ENCODE results near the gene ULK4. TPM values are rescaled to one million over a fixed set of nuclear protein-coding genes. Genes with fewer than 3 reads are reported as not detected.

The ULK4 gene
- total and polyA plus RNA-seq, 2 of the 4 experiments (the other 2 are of a cell fraction) = 2.7 to 5.0 TPM

DNA sequence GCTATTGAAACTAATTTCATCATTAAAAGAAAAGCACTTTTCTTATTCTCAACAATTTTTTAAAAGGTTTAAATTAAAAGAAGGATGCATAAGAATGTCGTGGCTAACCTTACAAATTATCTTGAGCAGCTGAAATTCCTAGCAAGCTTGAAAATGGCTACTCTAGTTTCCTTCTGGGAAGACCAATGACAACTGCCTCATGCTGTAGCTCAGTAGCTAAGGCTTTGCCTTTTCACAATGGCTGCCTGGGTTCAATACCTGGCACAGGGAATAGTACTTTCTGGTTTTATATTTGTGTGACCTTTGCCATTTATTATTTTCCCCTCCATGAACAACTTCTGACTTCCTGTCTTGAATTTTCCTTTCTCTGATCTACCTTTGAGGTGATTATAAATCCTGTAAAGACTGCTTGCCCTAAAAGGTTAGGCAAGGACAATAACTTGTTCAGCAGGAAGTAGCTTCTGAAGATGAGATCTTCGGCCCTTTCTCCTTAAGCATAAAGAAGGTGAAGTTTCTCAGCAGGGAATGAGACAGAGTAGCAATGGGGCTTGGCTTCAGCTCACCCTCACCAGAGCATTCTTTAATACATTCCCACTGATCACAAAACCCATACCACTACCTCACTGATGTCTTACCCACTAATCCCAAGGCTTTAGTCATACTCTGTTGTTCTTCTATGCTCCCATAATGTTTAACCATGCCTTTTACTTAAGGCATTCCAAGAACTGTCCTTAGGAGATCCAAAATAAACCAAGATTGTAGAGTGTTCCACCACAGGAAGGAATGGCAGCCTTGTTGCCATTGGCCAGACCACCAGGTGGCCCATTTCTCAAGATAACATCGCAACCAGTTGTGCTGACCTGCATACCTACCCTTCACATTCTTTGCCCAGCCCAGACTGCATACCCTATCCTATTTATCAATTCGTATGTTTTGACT is 276.8 kb downstream of the ULK4 start:
- Histone ChIP-seq H2AK5ac (ENCODE audit: low read depth, low read length) (no peak overlapping the region), H4K91ac (ENCODE audit: insufficient read depth, low read depth, low read length) (no peak overlapping the region), H4K8ac (ENCODE audit: low read depth in 2 of 2, low read length in 2 of 2) (no peak overlapping the region), H3K9me3 (ENCODE audit: control insufficient read depth, insufficient read depth, low read length) (no peaks in the 10 kb centered on the region), H3K9me1 (ENCODE audit: insufficient read depth, low read length) (peaks cover 9% of the 10 kb centered on the region; the same call in 1 of the 2 replicates), H3K27ac (ENCODE audit: insufficient read depth, low read length) (no peak overlapping the region), H2BK120ac (ENCODE audit: low read depth, low read length) (no peak overlapping the region), H2BK20ac (ENCODE audit: low read depth, low read length) (no peak overlapping the region), H2BK5ac (ENCODE audit: low read depth, low read length, poor library complexity, severe bottlenecking) (no peak overlapping the region), H4K5ac (ENCODE audit: low read depth, low read length) (no peak overlapping the region), H3K27me3 (ENCODE audit: control insufficient read depth, insufficient read depth, low read length) (no peaks in the 10 kb centered on the region), H3K9ac (ENCODE audit: low read depth, low read length) (no peak overlapping the region), H3K4ac (ENCODE audit: low read depth, low read length) (no peak overlapping the region), H2AK9ac (replicated peaks; ENCODE audit: low read depth, low read length, poor library complexity) (no peak overlapping the region), H2AFZ (replicated peaks; ENCODE audit: low read length, poor library complexity) (no peak overlapping the region), H3K23ac (ENCODE audit: low read depth, low read length) (no peak overlapping the region), H3K4me1 (ENCODE audit: control insufficient read depth, insufficient read depth, low read length) (peaks cover 19% of the 10 kb centered on the region), H4K20me1 (ENCODE audit: insufficient read depth, low read length) (no peaks in the 10 kb centered on the region), H3K79me1 (ENCODE audit: low read depth in 1 of 2, low read length in 2 of 2) (no peaks in the 10 kb centered on the region), H3K4me3 (ENCODE audit: insufficient read depth, low read depth, low read length) (no peak overlapping the region), H3K14ac (replicated peaks; ENCODE audit: low read depth, low read length) (no peak overlapping the region), H3K4me2 (ENCODE audit: low read depth, low read length) (no peak overlapping the region), H3K56ac (ENCODE audit: extremely low read depth, insufficient read depth, low read length) (no peak overlapping the region), H3K18ac (ENCODE audit: low read depth, low read length) (no peak overlapping the region), H3K36me3 (ENCODE audit: control insufficient read depth, insufficient read depth, low read length) (no peaks in the 10 kb centered on the region), H2BK15ac (ENCODE audit: low read depth, low read length) (no peak overlapping the region)
- in situ Hi-C loops (cut with MboI; ENCODE audit: low sequenced_read_pairs) = loop anchor here (25.0 kb wide), 1 partner anchor 473 kb away; no protein-coding TSS in a partner anchor
- BruUV-seq (replicated peaks) = no TSS peak
- no peak for ATAC-seq (ENCODE audit: low read depth)
- no peak for DNase-seq
- intact Hi-C loops (cut with micrococcal nuclease) = loop anchor here (5.0 kb wide), 1 partner anchor 483 kb away; no protein-coding TSS in a partner anchor
- ChIA-PET POLR2A (ENCODE audit: unreplicated experiment) (no interaction called here), CTCF (interaction anchor here (1.0 kb wide), 1 partner anchor 27 kb away, joined by 3 read pairs; no protein-coding TSS in a partner anchor)
- TF ChIP-seq NFE2L2 (IDR thresholded peaks at IDR 0.05; ENCODE audit: low read depth, low read length) = no peak
- TF ChIP-seq, protein P1, sequence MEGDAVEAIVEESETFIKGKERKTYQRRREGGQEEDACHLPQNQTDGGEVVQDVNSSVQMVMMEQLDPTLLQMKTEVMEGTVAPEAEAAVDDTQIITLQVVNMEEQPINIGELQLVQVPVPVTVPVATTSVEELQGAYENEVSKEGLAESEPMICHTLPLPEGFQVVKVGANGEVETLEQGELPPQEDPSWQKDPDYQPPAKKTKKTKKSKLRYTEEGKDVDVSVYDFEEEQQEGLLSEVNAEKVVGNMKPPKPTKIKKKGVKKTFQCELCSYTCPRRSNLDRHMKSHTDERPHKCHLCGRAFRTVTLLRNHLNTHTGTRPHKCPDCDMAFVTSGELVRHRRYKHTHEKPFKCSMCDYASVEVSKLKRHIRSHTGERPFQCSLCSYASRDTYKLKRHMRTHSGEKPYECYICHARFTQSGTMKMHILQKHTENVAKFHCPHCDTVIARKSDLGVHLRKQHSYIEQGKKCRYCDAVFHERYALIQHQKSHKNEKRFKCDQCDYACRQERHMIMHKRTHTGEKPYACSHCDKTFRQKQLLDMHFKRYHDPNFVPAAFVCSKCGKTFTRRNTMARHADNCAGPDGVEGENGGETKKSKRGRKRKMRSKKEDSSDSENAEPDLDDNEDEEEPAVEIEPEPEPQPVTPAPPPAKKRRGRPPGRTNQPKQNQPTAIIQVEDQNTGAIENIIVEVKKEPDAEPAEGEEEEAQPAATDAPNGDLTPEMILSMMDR (conservative IDR thresholded peaks at IDR 0.05; ENCODE audit: low read depth, low read length) = no peak
- TF ChIP-seq MXI1 (IDR thresholded peaks at IDR 0.05; ENCODE audit: borderline replicate concordance, low read depth, low read length) = no peak
- dilution Hi-C loops (cut with HindIII; ENCODE audit: low sequenced_read_pairs, unreplicated experiment) = no loop called here
- WGBS, 2 experiments (ENCODE audit: extremely low coverage in 2 of 2, insufficient read length in 1 of 2) = 100% methylated on average over 1 of the region's 4 CpGs; no CpG with 5 or more reads in 1 of the 2 experiments
